HFF-Myc (cell line): ENCODE results near the gene AGBL1.

ENCODE experiments used
- DNase-seq: peaks from one replicate; pipeline ENCODE4 v3.0.0-alpha.2; 2011; ENCODE audit warnings: low read depth; ENCODE audit errors: extremely low read depth
- H3K4me3 ChIP-seq: replicated peaks from 2 replicates; pipeline ENCODE4 v1.5.1; 2011; ENCODE audit warnings: low read depth, mild to moderate bottlenecking, control low read depth, low read length
- TF ChIP-seq, protein P1 (sequence below): IDR thresholded peaks from 2 replicates; pipeline ENCODE4 v1.5.1; 2012; ENCODE audit warnings: mild to moderate bottlenecking, low read depth, low read length, control low read depth; ENCODE audit errors: missing control alignments

The AGBL1 gene

GRCh38 chr15:86772369-86773059, 692.8 kb downstream of the AGBL1 start:
- no peak overlapping the region for H3K4me3 ChIP-seq
- TF ChIP-seq, protein P1, sequence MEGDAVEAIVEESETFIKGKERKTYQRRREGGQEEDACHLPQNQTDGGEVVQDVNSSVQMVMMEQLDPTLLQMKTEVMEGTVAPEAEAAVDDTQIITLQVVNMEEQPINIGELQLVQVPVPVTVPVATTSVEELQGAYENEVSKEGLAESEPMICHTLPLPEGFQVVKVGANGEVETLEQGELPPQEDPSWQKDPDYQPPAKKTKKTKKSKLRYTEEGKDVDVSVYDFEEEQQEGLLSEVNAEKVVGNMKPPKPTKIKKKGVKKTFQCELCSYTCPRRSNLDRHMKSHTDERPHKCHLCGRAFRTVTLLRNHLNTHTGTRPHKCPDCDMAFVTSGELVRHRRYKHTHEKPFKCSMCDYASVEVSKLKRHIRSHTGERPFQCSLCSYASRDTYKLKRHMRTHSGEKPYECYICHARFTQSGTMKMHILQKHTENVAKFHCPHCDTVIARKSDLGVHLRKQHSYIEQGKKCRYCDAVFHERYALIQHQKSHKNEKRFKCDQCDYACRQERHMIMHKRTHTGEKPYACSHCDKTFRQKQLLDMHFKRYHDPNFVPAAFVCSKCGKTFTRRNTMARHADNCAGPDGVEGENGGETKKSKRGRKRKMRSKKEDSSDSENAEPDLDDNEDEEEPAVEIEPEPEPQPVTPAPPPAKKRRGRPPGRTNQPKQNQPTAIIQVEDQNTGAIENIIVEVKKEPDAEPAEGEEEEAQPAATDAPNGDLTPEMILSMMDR = no peak
- DNase-seq = no peak

- TF ChIP-seq, protein P1 = no peak
- no peak overlapping the region for H3K4me3 ChIP-seq
- no peak for DNase-seq
Observed at GRCh38 chr15:86773736-86774135, 694.1 kb downstream of the AGBL1 start.

DNA sequence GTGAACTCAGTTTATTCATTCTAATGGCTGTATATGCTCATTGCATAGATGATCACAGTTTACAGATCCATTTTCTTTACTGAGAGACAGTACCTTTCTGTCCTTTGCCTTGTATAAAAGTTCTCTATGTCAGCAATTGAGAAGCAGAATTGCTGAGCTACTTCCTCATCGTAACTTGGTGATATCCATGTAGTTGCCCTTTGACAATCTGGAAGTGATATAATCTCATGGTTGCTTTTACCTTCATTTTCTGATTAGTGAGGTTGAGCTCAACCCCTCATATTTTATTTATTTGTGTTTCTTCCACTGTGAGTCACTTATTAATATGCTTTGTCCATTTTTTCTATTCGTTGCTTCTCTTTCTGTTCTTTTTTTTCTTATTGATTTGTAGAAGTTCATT, 696.5 kb downstream of the AGBL1 start:
- DNase-seq = no peak
- H3K4me3 ChIP-seq = no peak overlapping the region
- TF ChIP-seq, protein P1 = no peak

DNA sequence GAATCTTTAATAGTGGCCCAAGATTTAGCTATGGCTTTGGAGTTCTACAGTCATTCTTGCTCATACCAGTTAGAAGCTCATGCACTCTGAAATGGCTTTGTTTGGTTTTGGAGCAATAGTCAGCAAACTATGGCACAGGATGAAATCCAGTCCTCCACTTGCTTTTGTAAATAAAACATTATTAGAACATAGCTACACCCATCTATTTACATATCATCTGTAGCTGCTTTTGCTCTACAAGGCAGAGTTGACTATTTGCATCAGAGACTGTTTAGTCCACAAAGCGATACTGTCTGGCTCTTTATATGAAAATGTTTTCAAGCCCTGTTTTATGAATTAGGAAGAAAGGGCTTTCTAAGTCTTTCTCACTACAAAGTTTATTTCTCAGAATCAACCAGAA, 716.9 kb downstream of the AGBL1 start:
- TF ChIP-seq, protein P1 = no peak
- H3K4me3 ChIP-seq = no peak overlapping the region

DNA sequence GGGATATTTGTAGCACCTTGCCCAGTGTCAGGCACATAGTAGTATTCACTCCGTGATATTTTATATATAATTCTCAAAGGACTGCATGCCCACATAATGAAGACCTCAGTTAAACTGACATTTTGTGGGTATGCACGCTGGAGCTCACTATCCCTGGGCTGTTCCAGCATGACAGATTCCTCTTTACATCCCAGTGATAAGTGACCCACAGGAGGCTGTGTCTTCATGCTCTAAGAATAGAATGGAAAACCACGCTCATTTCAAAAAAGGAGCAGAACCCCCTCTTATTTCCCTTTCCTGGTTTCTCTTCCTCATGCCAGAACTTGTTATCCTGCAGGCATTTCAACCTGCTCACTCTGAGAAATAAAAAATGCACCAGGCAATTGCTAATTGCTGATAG, 717.5 kb downstream of the AGBL1 start:
- no peak for DNase-seq
- H3K4me3 ChIP-seq = no peak overlapping the region
- TF ChIP-seq, protein P1 = no peak

More for the DNA sequence above, 716.9 kb downstream of the AGBL1 start:
- no peak for DNase-seq

- no peak overlapping the region for H3K4me3 ChIP-seq
- TF ChIP-seq, protein P1 = no peak
- no peak for DNase-seq
Observed at GRCh38 chr15:86799226-86799625, 719.6 kb downstream of the AGBL1 start.

- DNase-seq = no peak
- TF ChIP-seq, protein P1 = no peak
- H3K4me3 ChIP-seq = no peak overlapping the region
Observed at GRCh38 chr15:86802244-86802643, 722.6 kb downstream of the AGBL1 start.
